Esophagus muscularis mucosa (tissue), 4 donors: ENCODE data around the gene CDH4.

ENCODE experiments used
- CTCF ChIP-seq, 3 experiments: fragments of 200-600 bp in 2 of 3; fragments of 450-650 bp in 1 of 3; sonication (generic) in 2 of 3; IDR thresholded peaks; one replicate each; pipeline ENCODE4 v1.5.1; 2017 to 2019; ENCODE audit warnings: antibody characterized with exemption in 3 of 3, mild to moderate bottlenecking in 2 of 3, moderate library complexity in 1 of 3
- EP300 ChIP-seq: sonication (generic); formaldehyde crosslinking; IDR thresholded peaks from one replicate; pipeline ENCODE4 v1.6.1; 2017; ENCODE audit warnings: antibody characterized with exemption
- POLR2A ChIP-seq: fragments of 450-650 bp; IDR thresholded peaks from one replicate; pipeline ENCODE4 v1.6.1; 2017; ENCODE audit warnings: antibody characterized with exemption, moderate library complexity, mild to moderate bottlenecking, low read depth
- POLR2AphosphoS5 ChIP-seq, 2 donors: sonication (generic); formaldehyde crosslinking; IDR thresholded peaks; one replicate each; pipeline ENCODE4 v1.6.1; 2017; ENCODE audit warnings: antibody characterized with exemption in 2 of 2

- TF ChIP-seq POLR2A (no peak), POLR2AphosphoS5 (IDR thresholded peaks at IDR 0.05) (no peak), EP300 (no peak), CTCF (IDR thresholded peaks at IDR 0.05) (no peak)
Measured at GRCh38 chr20:61760731-61761130, 508.7 kb downstream of the CDH4 start.
